Panc1 (cell line): Measurements from ENCODE around the gene CLEC4G.

Experiments
- POLR2AphosphoS5 ChIP-seq: IDR thresholded peaks from 2 replicates; pipeline ENCODE4 v1.6.1; 2012; ENCODE audit warnings: mild to moderate bottlenecking, low read depth, low read length, moderate library complexity
- SIN3A ChIP-seq: IDR thresholded peaks from 2 replicates; pipeline ENCODE4 v1.6.1; 2012; ENCODE audit warnings: low read depth, mild to moderate bottlenecking, low read length, moderate library complexity, borderline replicate concordance; ENCODE audit not compliant: insufficient read depth
- TCF7L2 ChIP-seq: IDR thresholded peaks from 2 replicates; pipeline ENCODE4 v1.6.1; 2011; ENCODE audit warnings: mild to moderate bottlenecking, low read depth, low read length, inconsistent platforms
- TF ChIP-seq, protein P1 (sequence below): fragments of 450-650 bp; IDR thresholded peaks from 2 replicates; pipeline ENCODE4 v1.5.1; 2017; ENCODE audit warnings: mild to moderate bottlenecking
- TF ChIP-seq, protein P2 (sequence below), 2 experiments: IDR thresholded peaks; 2 replicates each; pipeline ENCODE4 v1.6.1; 2011 to 2012; ENCODE audit warnings: low read depth in 2 of 2, control low read depth in 1 of 2, low read length in 1 of 2, mild to moderate bottlenecking in 1 of 2, moderate library complexity in 1 of 2; ENCODE audit not compliant: insufficient read depth in 1 of 2

DNA sequence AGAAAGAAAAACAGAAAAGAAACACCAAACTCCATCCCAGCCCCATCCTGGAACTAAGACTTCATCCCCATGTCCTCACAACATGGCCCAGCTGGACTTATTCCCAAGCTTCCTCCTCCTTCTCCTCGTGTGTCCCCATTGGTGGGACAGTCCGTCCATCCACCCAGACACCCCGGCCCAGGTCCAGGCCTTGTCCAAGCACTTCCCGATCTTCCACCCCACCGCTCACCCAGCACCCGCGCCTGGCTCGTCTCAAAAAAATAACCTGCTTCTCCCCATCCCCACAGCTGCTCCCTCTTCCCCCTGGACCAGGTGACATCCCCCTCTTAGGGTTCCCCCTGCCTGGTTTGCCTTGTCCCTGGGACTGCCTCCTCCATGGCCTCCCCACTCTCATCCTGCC is 28.6 kb downstream of the CLEC4G start:
- TF ChIP-seq, protein P1, sequence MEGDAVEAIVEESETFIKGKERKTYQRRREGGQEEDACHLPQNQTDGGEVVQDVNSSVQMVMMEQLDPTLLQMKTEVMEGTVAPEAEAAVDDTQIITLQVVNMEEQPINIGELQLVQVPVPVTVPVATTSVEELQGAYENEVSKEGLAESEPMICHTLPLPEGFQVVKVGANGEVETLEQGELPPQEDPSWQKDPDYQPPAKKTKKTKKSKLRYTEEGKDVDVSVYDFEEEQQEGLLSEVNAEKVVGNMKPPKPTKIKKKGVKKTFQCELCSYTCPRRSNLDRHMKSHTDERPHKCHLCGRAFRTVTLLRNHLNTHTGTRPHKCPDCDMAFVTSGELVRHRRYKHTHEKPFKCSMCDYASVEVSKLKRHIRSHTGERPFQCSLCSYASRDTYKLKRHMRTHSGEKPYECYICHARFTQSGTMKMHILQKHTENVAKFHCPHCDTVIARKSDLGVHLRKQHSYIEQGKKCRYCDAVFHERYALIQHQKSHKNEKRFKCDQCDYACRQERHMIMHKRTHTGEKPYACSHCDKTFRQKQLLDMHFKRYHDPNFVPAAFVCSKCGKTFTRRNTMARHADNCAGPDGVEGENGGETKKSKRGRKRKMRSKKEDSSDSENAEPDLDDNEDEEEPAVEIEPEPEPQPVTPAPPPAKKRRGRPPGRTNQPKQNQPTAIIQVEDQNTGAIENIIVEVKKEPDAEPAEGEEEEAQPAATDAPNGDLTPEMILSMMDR: no peak
- TF ChIP-seq, protein P2, sequence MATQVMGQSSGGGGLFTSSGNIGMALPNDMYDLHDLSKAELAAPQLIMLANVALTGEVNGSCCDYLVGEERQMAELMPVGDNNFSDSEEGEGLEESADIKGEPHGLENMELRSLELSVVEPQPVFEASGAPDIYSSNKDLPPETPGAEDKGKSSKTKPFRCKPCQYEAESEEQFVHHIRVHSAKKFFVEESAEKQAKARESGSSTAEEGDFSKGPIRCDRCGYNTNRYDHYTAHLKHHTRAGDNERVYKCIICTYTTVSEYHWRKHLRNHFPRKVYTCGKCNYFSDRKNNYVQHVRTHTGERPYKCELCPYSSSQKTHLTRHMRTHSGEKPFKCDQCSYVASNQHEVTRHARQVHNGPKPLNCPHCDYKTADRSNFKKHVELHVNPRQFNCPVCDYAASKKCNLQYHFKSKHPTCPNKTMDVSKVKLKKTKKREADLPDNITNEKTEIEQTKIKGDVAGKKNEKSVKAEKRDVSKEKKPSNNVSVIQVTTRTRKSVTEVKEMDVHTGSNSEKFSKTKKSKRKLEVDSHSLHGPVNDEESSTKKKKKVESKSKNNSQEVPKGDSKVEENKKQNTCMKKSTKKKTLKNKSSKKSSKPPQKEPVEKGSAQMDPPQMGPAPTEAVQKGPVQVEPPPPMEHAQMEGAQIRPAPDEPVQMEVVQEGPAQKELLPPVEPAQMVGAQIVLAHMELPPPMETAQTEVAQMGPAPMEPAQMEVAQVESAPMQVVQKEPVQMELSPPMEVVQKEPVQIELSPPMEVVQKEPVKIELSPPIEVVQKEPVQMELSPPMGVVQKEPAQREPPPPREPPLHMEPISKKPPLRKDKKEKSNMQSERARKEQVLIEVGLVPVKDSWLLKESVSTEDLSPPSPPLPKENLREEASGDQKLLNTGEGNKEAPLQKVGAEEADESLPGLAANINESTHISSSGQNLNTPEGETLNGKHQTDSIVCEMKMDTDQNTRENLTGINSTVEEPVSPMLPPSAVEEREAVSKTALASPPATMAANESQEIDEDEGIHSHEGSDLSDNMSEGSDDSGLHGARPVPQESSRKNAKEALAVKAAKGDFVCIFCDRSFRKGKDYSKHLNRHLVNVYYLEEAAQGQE (IDR thresholded peaks at IDR 0.05; ENCODE audit: insufficient read depth in 1 of 2, low read depth in 2 of 2, low read length in 1 of 2): no peak
- TF ChIP-seq POLR2AphosphoS5 (no peak), TCF7L2 (no peak), SIN3A (no peak)
